ENCODE results near the gene MORN5.

- no peak for TF ChIP-seq EZH2phosphoT487 (IDR thresholded peaks at IDR 0.05; ENCODE audit: insufficient read depth, low read depth)
- TF ChIP-seq EZH2 (IDR thresholded peaks at IDR 0.05; ENCODE audit: insufficient read depth, poor library complexity, severe bottlenecking), result no peak
These were observed at the start of gene MORN5, which contains the start of gene NDUFA8 for GRCh38 chr9:122159026-122159924.

Measured in GM23248 (cell line).